ENCODE results near the gene DOP1A. TPM values are rescaled to one million over a fixed set of nuclear protein-coding genes. Genes with fewer than 3 reads are reported as not detected.

The DOP1A gene
- total and polyA plus RNA-seq, 2 of the 13 experiments (the other 11 are each of a cell fraction or from before 2014, with no cell fraction given) = 5.2 to 16.7 TPM

GRCh38 chr6:83044091-83044768 is 23.2 kb upstream of the DOP1A start:
- CTCF ChIA-PET (ENCODE audit: low intra/inter-chr PET ratio, low total read pairs) = no interaction called here
- Histone ChIP-seq H3K36me3 (replicated peaks in 1 of 2; ENCODE audit: control insufficient read depth in 1 of 2, insufficient read depth in 2 of 2, low read length in 2 of 2) (no peaks in the 10 kb centered on the region), H3K4me2 (ENCODE audit: low read depth, low read length) (no peak overlapping the region), H3K4me3 (replicated peaks in 1 of 3; ENCODE audit: insufficient read depth in 1 of 3, low read depth in 2 of 3, low read length in 3 of 3) (no peak overlapping the region), H4K20me1 (ENCODE audit: insufficient read depth, low read length) (no peaks in the 10 kb centered on the region), H3K9ac (ENCODE audit: insufficient read depth, low read depth, low read length) (no peak overlapping the region), H3K27ac (ENCODE audit: extremely low read length, insufficient read depth, low read length) (no peak overlapping the region), H2AFZ (ENCODE audit: low read length) (no peak overlapping the region), H3K27me3 (ENCODE audit: control insufficient read depth in 1 of 2, insufficient read depth in 2 of 2, low read length in 2 of 2) (no peaks in the 10 kb centered on the region), H3K9me3 (ENCODE audit: low read length) (no peaks in the 10 kb centered on the region), H3K4me1 (ENCODE audit: insufficient read depth, low read length) (no peaks in the 10 kb centered on the region), H3K79me2 (ENCODE audit: insufficient read depth, low read length) (no peaks in the 10 kb centered on the region)
- DNase-seq (ENCODE audit: low spot score) (no peak), FAIRE-seq (no peak), ATAC-seq (no peak)
- POLR2A ChIA-PET = no interaction called here
- BruUV-seq (replicated peaks) = no TSS peak
- intact Hi-C loops (cut with micrococcal nuclease; ENCODE audit: unreplicated experiment) = no loop called here
- in situ Hi-C loops (cut with HindIII; ENCODE audit: extremely low pct_ligation_motif_present, low pct_unique_long_range_greater_than_20kb) = no loop called here
- whole genome bisulfite sequencing (ENCODE audit: low lambda C conversion rate) = 98% methylated on average over 6 of the region's 6 CpGs
- TF ChIP-seq ZNF75D (CRISPR knock-in tag; IDR thresholded peaks at IDR 0.05; ENCODE audit: borderline replicate concordance) = no peak
- no peak for TF ChIP-seq GABPA (IDR thresholded peaks at IDR 0.05; ENCODE audit: low read depth, low read length)
- TF ChIP-seq GABPA (CRISPR knock-in tag; IDR thresholded peaks at IDR 0.05; ENCODE audit: low read depth) = no peak

GRCh38 chr6:83047065-83047754 is 20.3 kb upstream of the DOP1A start:
- ATAC-seq = peak; percentile 56; the same call in 2 of the 3 replicates
- POLR2A ChIA-PET = no interaction called here
- no TSS peak for BruUV-seq (replicated peaks)
- no peak overlapping the region for H3K4me3 ChIP-seq (replicated peaks in 1 of 3; ENCODE audit: insufficient read depth in 1 of 3, low read depth in 2 of 3, low read length in 3 of 3)
- no peaks in the 10 kb centered on the region for H3K79me2 ChIP-seq (ENCODE audit: insufficient read depth, low read length)
- H3K4me1 ChIP-seq (ENCODE audit: insufficient read depth, low read length) = no peaks in the 10 kb centered on the region
- CTCF ChIA-PET (ENCODE audit: low intra/inter-chr PET ratio, low total read pairs) = no interaction called here
- H3K4me2 ChIP-seq (ENCODE audit: low read depth, low read length) = no peak overlapping the region
- no peak overlapping the region for H3K9ac ChIP-seq (ENCODE audit: insufficient read depth, low read depth, low read length)
- FAIRE-seq = no peak
- H2AFZ ChIP-seq (ENCODE audit: low read length) = no peak overlapping the region
- H3K9me3 ChIP-seq (ENCODE audit: low read length) = no peaks in the 10 kb centered on the region
- H4K20me1 ChIP-seq (ENCODE audit: insufficient read depth, low read length) = no peaks in the 10 kb centered on the region
- in situ Hi-C loops (cut with HindIII; ENCODE audit: extremely low pct_ligation_motif_present, low pct_unique_long_range_greater_than_20kb) = no loop called here
- no peaks in the 10 kb centered on the region for H3K27me3 ChIP-seq (ENCODE audit: control insufficient read depth in 1 of 2, insufficient read depth in 2 of 2, low read length in 2 of 2)
- intact Hi-C loops (cut with micrococcal nuclease; ENCODE audit: unreplicated experiment) = no loop called here
- peak; percentile 50 for DNase-seq (ENCODE audit: low spot score)
- no peak overlapping the region for H3K27ac ChIP-seq (ENCODE audit: extremely low read length, insufficient read depth, low read length)
- peaks cover 2 to 5% of the 10 kb centered on the region in 2 experiments; a peak in 1 of 5 replicates for H3K36me3 ChIP-seq (replicated peaks in 1 of 2; ENCODE audit: control insufficient read depth in 1 of 2, insufficient read depth in 2 of 2, low read length in 2 of 2)
- WGBS (ENCODE audit: low lambda C conversion rate) = 93% methylated on average over 7 of the region's 7 CpGs
- TF ChIP-seq E2F5 (CRISPR knock-in tag; conservative IDR thresholded peaks at IDR 0.05) (no peak), ZNF550 (CRISPR knock-in tag; IDR thresholded peaks at IDR 0.05; ENCODE audit: borderline replicate concordance) (no peak), SRSF9 (IDR thresholded peaks at IDR 0.05; ENCODE audit: borderline replicate concordance, insufficient read depth, low read depth, low read length, poor library complexity, severe bottlenecking) (no peak), ZNF761 (CRISPR knock-in tag; conservative IDR thresholded peaks at IDR 0.05) (no peak), ZNF652 (CRISPR knock-in tag; IDR thresholded peaks at IDR 0.05; ENCODE audit: borderline replicate concordance, low read depth) (no peak), ZNF337 (CRISPR knock-in tag; IDR thresholded peaks at IDR 0.05; ENCODE audit: borderline replicate concordance, low read depth) (no peak), DMTF1 (CRISPR knock-in tag; IDR thresholded peaks at IDR 0.05) (no peak), ZNF7 (CRISPR knock-in tag; IDR thresholded peaks at IDR 0.05) (no peak), ZNF883 (CRISPR knock-in tag; IDR thresholded peaks at IDR 0.05; ENCODE audit: not compliant biosample characterization) (no peak), CBFB (CRISPR knock-in tag; IDR thresholded peaks at IDR 0.05) (no peak), PRMT3 (CRISPR knock-in tag; IDR thresholded peaks at IDR 0.05; ENCODE audit: borderline replicate concordance, low read depth) (no peak), ZNF558 (CRISPR knock-in tag; IDR thresholded peaks at IDR 0.05; ENCODE audit: borderline replicate concordance) (no peak)
